HT1080 (cell line): ENCODE data around the gene PLA2G4C. TPM values are rescaled to one million over a fixed set of nuclear protein-coding genes. Genes with fewer than 3 reads are reported as not detected.
"Not testable (repeated sequence)": the region's sequence is repeated elsewhere in the genome, so short reads cannot be mapped to it uniquely, and the experiment has no call there.

Experiments
- DNase-seq: peaks from one replicate; pipeline ENCODE4 v3.0.0-alpha.2; 2015; ENCODE audit warnings: low read depth
- total RNA-seq: library from RNA; depleted of rRNA; stranded (reverse); fragments of >200 nt; shearing (Covaris generic); gene quantifications from 2 replicates; pipeline ENCODE4 v1.2.3, GENCODE V29; 2014

The PLA2G4C gene
- total RNA-seq, 1 experiment from 2014 or later, result 1.6 TPM

DNA sequence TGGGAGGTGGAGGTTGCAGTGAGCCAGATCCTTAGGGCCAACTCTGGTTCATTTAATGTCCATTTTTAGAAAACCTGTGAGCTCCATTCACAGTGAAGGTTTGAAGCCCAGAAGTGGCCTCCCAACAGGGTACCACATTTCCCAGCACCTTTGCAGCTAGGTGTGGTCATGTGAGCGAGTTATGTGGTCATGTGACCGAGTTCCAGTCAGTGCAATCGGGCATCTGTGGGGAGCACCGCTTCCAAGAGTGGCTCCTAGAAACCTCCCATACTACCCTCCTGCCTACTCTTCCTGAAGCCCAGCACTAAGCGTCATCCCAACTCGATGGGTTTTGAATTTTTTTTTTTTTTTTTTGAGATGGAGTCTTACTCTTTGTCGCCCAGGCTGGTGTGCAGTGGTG, 663 bp upstream of the PLA2G4C start:
- DNase-seq, result no peak

DNA sequence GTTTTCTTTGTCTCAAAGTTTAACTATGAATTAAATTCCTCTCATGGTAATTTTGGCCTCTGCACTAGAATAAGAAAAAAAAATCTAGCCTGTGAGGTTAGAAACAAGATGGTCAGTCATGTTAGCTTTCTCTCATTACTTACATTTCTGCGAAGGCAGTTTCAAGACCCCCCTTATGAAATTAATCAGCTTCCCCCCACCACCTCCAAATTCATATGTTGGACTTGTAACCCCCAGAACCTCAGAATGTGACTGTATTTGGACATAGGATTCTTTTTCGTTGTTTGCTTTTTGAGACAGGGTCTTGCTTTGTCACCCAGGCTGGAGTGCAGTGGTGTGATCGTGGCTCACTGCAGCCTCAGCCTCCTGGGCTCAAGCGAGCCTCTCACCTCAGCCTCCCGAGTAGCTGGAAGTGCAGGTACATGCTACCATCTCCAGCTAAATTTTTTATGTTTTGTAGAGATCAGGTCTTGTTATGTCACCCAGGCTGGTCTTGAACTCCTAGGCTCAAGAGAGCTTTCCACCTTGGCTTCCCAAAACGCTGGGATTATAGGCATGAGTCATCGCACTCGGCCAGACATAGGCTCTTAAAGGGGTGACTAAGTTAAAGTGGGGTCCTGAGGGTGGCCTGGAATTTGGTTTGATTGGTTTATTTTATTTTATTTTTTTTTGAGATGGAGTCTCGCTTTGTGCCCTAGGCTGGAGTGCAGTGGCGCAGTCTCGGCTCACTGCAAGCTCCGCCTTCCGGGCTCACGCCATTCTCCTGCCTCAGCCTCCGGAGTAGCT, 1.4 kb downstream of the PLA2G4C start:
- DNase-seq, result no peak

DNA sequence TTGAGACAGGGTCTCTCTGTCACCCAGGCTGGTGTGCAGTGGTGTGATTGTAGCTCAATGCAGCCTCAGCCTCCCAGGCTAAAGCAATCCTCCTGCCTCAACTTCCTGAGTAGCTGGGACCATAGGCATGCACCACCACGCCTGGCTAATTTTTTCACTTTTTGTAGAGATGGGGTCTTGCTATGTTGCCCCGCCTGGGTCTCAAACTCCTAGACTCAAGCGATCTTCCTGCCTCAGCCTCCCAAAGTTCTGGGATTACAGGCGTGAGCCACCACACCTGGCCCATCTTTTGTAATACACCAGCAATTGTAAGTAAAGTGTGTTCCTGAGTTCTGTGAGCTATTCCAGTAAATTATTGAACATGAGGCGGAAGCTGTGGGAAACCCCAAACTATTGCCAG, 6.7 kb downstream of the PLA2G4C start:
- no peak for DNase-seq

DNA sequence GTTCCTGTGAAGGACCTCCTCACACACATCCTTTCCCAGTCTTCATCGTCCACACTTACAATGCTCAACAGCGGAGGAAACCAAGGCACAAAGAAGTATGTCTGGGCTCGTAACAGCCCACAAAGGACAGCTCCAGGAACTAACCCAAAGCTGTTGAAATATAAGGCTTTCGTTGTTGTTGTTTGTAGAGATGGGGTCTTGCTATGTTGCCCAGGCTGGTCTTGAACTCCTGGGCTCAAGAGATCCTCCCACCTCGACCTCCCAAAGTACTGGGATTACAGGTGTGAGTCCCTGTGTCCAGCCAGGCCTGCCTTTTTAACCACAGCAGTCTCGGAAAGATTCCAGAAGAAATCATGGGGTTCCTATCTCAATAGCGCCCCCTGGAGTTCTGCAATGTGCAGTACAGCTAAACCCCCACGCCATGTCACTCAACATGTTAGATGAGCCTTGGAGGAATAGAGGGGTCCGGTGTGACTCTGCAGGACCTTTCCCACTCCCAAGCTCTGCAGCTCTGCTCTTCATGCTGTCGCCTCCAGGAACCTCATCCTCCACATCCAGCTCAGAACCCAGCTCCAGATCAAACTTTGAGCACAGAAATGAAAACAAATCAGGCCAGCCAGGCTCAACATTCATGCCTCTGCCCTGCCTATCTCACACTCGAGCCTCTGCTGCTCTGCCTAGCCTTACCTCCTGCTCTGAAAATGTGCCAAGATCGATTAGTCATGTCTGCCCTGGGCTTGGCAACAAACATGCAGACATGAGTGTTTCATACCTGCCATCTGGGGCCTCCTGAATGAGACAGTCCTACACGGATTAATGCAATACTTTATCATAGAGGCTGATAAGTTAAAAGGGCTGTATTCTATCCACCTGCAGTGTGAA, 7.5 kb downstream of the PLA2G4C start:
- DNase-seq, result peak; percentile 54

DNA sequence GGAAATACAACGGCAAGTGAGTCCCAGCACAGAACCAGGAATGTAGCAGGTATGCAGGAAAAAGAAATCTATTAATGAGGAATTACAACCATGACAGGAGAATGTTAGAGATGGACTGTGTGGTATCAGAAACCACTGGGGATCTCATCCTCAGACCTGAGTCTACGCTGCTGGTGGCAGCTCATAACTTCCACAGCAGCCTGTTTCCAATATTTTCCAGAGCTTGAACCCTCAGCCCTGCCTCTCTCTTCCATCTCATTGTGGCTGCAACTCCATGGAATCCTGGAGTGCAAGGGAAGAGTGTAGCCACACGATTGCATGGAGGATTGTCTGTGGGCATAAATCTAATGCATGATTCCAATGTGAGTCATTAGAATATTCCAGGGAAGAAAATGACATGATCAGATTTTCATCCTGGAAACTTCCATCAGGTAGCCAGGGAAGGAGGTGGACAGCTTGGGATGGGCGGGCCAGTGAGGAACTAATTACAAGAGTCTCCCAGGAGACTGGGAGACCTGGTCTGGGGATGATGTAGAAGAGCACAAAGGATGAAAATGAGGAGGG, 14.9 kb downstream of the PLA2G4C start:
- no peak for DNase-seq

DNA sequence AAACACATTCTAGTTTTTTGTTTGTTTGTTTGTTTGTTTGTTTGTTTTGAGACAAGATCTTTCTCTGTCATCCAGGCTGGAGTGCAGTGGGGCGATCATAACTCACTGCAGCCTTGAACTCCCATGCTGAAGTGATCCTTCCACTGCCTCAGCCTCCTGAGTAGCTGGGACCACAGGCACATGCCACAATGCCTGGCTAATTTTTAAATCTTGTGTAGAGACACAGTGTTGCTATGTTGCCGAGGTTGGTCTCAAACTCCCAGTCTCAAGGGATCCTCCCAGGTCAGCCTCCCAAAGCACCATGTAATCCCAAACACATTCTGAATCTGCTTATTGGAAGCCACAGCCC, 15.8 kb downstream of the PLA2G4C start:
- no peak for DNase-seq

DNA sequence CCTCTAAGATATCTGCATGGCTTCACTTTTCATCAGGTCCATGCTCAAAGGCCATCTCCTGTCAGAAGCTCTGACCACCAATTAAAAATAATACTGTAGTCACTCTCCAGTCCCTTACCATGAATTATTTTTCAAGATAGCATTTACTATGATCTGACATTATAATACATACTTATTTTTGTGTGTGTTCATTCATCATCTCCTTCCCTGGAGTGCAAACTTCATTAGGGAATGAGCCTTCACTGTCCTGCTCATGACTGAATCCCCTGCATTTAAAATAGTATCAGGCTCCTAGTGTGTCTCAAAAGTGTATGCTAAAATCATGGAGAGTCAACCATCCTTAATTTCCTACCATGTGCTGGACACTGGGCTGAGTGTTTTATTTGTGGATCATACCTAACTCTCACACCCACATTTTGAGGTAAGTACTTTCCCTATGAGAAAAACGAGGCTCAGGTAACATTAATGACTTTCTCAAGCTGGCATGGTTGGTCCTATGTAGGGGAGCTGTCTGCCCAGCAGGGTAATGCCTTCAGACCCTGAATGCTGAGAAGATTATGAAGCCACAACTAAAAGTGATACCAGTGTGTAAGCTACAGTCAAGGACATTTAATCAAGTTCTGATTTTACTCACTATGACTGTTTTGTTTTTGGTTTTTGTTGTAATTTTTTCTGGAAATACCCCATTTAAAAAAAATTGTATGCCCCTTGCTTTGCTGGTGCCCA, 16.3 kb downstream of the PLA2G4C start:
- DNase-seq, result no peak

DNA sequence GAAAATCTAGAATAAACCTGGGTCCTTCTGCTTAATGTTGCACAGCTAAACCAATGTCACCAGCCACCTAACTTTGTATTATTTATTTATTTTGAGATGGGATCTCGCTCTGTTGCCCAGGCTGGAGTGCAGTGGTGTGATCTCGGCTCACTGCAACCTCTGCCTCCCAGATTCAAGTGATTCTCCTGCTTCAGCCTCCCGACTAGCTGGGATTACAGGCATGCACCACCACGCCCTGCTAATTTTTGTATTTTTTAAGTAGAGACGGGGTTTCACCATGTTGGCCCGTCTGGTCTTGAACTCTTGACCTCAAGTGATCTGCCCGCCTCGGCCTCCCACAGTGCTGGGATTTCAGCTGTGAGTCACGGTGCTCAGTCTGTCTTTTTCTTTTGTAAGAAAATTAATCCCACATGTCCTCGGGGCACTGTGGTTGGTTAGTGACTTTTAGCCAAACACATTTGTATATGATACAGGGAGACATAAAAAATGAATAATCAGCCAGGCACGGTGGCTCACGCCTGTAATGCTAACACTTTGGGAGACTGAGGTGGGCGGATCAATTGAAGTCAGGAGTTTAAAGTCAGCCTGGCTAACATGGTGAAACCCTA, 19.4 kb downstream of the PLA2G4C start:
- DNase-seq, result peak; percentile 51

DNA sequence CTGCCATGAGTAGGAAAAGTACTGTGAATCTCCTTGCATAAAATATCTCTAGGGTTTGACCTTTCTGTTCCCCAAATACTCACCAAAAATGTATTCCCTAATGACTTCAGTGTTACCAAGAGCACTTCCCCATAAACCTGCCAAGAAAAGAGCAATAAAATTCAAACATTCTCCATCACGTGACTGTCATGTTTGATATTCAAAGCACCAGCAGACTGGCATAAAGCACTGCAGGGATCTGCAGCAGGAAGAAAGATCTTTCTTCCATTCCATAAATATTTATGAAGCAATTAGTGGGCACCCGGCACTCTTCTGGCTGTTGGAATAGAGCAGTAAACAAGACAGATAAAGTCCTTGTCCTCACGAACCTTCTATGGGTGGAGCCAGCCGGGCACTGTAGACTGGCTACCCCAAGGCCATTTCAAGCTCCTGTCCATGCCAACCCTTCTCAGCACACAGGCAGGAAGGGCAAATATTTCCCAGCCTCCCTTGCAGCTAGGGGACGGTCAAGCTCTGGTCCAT, 20.3 kb downstream of the PLA2G4C start:
- no peak for DNase-seq

DNA sequence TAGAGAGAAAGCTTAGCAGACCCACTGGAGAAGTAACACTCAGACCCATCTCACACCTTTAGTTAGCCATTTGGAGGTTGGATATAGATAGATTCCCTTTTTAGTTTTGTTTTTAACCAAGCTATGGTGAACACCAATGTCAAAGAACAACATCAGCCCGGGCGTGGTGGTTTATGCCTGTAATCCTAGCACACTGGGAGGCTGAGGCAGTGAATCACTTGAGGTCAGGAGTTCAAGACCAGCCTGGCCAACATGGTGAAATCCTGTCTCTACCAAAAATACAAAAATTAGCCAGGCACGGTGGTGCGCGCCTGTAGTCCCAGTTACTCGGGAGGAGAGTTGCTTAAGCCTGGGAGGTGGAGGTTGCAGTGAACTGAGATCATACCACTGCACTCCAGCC, 21.6 kb downstream of the PLA2G4C start:
- DNase-seq, result not testable (repeated sequence)

DNA sequence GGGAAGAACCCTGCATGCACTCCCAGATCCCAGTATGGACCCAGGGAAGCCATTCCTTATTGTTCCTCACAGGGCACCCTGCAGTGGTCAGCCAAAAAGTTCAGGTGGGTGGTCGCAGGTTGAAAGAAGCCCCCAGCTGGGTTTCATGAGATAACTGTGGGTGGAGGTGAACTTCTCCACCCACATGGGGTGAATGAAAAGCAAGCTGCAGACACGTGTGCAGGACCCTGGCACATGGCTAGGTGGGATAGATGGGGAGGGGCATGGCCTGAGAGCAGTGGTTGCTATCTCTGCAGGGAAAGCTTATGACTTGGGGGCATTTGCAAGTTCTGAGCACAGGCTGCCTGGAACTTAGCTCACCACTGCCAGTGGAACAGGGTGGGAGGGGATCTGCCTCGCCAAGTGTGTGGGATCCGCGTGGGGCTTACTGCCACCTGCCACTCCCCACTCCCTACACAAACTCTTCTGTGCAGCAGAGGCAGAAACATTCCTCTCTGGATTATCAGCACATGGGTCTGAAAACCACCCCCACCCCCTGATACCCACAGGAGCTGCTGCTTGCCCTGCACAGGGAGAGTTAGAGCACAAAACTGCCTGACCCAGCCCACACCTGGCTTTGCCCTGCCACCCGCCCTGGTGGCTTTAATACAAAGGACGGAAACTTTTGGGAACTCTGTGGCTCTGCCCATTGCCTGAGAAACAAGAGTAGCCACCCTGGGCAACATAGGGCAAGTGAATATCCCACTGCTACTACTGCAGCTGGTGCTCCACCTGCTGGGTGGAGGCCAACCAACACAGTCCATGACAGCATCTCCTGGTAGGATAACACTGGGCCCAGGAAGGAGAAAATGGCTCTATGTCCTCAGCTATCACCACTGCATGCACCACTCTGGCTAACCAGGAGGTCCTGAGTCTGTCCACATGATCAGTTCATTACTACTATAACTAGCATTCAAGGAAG, 24.4 kb downstream of the PLA2G4C start:
- no peak for DNase-seq

DNA sequence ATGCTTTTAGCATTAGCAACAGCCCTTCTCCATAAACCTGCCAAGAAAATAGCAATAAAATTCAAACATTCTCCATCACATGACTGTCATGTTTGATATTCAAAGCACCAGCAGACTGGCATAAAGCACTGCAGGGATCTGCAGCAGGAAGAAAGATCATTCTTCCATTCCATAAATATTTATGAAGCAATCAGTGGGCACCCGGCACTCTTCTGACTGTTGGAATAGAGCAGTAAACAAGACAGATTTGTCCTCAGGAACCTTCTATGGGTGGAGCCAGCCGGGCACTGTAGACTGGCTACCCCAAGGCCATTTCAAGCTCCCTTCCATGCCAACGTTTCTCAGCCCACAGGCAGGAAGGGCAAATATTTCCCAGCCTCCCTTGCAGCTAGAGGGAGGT, 25.5 kb downstream of the PLA2G4C start:
- DNase-seq, result no peak

DNA sequence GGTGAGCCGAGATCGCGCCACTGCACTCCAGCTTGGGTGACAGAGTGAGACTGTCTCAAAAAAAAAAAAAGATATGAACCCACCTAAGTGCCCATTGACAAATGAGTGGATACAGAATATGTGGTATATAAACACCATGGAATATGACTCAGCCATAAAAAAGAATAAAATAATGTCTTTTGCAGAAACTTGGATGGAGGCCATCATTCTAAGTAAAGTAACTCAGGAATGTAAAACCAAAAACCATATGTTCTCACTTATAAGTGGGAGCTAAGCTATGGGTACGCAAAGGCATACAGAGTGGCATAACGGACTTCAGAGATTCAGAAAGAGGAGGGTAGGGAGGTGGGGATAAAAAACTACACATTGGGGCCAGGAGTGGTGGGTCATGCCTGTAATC, 29.5 kb downstream of the PLA2G4C start:
- DNase-seq, result no peak

DNA sequence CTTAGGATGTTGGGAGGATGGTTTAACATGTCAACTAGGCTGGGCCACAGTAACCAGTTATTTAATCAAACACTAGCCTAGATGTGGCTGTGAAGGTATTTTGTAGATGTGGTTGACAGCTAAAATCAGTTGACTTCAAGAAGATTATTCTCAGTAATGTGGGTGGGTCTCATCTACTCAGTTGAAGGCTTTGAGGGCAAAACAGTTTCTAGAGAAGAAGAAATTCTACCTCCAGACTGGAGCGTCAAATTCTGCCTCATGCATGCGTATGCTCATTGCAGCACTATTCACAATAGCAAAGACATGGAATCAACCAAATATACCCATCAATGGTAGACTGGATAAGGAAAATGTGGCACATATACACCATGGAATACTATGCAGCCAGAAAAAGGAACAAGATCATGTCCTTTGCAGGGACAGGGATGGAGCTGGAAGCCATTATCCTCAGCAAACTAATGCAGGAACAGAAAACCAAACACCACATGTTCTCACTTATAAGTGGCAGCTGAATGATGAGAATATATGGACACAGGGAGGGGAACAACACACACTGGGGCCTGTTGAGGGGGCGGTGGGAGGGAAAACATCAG, 40.3 kb downstream of the PLA2G4C start:
- not testable (repeated sequence) for DNase-seq

DNA sequence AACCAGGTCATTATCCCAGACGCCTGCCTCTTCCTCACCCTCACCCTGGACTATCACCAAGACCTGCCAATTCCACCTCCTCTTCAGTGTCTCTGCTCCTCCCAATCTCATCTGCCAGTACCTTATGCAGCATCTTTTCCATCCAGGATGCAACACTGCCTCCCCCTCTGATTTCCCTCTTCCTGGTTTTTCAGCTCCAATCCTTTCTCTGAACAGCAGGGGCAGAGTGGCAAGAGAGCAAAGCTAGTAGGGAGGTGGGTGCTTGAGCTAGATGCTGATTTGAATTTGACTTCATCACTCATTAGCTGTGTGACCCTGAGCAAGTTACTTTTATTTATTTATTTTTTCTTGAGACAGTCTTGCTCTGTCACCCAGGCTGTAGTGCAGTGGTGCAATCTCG, 41.2 kb downstream of the PLA2G4C start:
- no peak for DNase-seq

DNA sequence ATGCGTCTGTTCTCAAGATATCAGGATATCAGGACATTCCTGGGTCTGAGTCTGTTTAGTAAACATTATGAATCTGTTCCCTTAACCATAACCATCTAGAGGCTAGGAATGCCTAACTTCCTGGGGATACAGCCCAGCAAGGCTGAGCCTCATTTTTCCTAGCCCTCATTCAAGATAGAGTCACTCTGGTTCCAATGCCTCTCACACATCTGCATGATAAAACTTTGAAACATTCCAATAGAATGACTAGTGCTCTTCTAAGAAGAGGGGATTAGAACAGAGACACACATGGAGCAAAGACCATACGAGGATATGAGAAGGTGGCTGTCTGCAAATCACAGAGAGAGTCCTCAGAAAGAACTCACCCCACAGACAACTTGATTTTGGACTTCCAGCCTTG, 46.1 kb downstream of the PLA2G4C start:
- peak; percentile 7 for DNase-seq

DNA sequence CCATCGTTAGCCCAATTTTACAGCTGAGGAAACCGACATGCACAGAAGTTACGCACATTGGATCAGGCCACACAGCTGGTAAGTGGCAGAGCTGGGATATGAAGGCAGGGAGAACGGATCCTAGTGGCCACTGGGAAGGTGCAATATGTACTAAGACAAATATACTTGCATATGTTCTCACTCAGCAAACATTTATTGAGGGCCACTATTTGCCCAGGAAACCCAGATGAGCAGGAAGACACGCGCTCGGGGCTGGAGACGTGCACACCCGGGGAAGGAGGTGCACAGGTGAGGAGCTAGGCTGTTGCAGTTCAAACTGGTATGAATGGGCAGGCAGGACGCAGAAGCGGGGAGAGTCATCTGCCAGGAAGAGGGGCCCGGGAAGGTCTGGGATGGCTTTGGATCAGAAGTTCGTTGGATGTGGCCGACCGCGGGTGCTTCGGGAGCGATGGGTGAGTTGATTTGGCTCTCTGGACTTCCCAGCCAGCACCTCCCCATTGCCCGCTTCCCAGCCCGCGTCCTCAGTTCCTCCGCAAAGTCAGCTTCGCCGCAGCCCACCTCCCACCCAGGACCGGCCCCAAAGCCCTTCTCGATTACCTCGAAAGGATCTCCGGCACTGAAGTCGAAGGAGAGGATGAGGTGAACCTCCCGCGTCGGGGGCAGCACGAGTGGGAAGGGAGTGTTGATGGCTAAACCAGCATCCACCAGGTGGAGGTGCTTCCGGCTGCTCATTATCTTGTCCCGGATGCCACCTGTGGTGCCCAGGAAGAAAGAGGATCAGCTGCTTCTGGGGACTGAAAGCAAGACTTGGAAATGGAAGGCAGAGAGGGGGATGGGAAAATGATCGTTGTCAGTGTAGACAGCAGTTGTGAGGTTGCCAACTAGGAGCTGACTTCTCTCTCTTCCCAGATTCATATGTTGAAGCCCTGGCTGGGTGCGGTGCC, 48.9 kb downstream of the PLA2G4C start:
- DNase-seq, result no peak

DNA sequence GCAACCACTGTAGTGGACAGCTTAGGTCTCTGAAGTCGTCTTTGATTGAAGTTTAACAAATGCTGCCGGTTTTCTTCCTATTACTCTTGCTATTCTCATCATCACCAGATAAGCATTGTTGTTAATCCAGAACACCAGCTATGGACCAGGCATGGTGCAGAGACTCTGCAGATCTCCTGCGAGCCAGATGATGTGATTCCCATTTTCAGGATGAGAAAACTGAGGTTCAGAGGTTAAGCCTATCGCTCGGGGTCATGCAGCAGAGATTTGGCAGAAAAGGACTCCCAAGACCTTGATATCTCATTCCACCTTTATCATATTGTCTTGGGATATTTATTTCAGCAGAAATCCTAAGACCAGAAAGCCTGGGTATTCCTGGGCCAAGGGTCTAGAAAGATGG, 50.2 kb downstream of the PLA2G4C start:
- DNase-seq, result no peak
